Type B pancreatic cell (in vitro differentiated cells): ENCODE results near the gene SIM1. TPM values are rescaled to one million over a fixed set of nuclear protein-coding genes. Genes with fewer than 3 reads are reported as not detected.

Source experiments
- DNase-seq: peaks from one replicate; pipeline ENCODE4 v3.0.0; 2021; ENCODE audit warnings: mixed read lengths; ENCODE audit not compliant: unreplicated experiment; ENCODE audit errors: extremely low spot score
- H3K27ac Mint-ChIP-seq: 2 replicates; pipeline ENCODE4 v1.8.0; 2021; ENCODE audit warnings: mild to moderate bottlenecking, mixed read lengths
- H3K27me3 Mint-ChIP-seq: 2 replicates; pipeline ENCODE4 v1.8.0; 2021; ENCODE audit warnings: mixed read lengths
- H3K36me3 Mint-ChIP-seq: 2 replicates; pipeline ENCODE4 v1.8.0; 2021; ENCODE audit warnings: mixed read lengths
- H3K4me1 Mint-ChIP-seq: one replicate; pipeline ENCODE4 v1.8.0; 2021; ENCODE audit warnings: mixed read lengths; ENCODE audit not compliant: unreplicated experiment
- H3K4me3 Mint-ChIP-seq: 2 replicates; pipeline ENCODE4 v1.8.0; 2021; ENCODE audit warnings: mild to moderate bottlenecking, mixed read lengths
- H3K9me3 Mint-ChIP-seq: 2 replicates; pipeline ENCODE4 v1.8.0; 2021; ENCODE audit warnings: mixed read lengths
- CTCF ChIP-seq: fragments of 200-600 bp; sonication (generic); conservative IDR thresholded peaks from 2 replicates; pipeline ENCODE4 v1.5.0; 2021; ENCODE audit warnings: antibody characterized with exemption, mild to moderate bottlenecking
- total RNA-seq: library from RNA; stranded (reverse); gene quantifications from 2 replicates; pipeline ENCODE4 v1.2.1, GENCODE V29; 2021; ENCODE audit warnings: low replicate concordance

Gene SIM1
- total RNA-seq, 1 donor from 2014 or later = 7.1 TPM

- H3K36me3 Mint-ChIP-seq = no peaks in the 10 kb centered on the region
- no peak for TF ChIP-seq CTCF
- H3K4me3 Mint-ChIP-seq = no peak overlapping the region
- no peak overlapping the region for H3K27ac Mint-ChIP-seq
- no peak for DNase-seq
- peaks cover 9% of the 10 kb centered on the region for H3K9me3 Mint-ChIP-seq
- H3K4me1 Mint-ChIP-seq = peaks cover 14% of the 10 kb centered on the region
- peaks cover 11% of the 10 kb centered on the region for H3K27me3 Mint-ChIP-seq
Measured at GRCh38 chr6:100487638-100488037, 22.9 kb upstream of the SIM1 start.

GRCh38 chr6:100485268-100485667 is 20.5 kb upstream of the SIM1 start:
- no peak for DNase-seq
- Mint-ChIP-seq H3K9me3 (peaks cover 9% of the 10 kb centered on the region), H3K4me1 (peaks cover 3% of the 10 kb centered on the region), H3K27ac (no peak overlapping the region), H3K4me3 (no peak overlapping the region), H3K36me3 (no peaks in the 10 kb centered on the region), H3K27me3 (peaks cover 11% of the 10 kb centered on the region)
- no peak for TF ChIP-seq CTCF

- H3K27me3 Mint-ChIP-seq = peaks cover 13% of the 10 kb centered on the region
- peaks cover 3% of the 10 kb centered on the region for H3K4me1 Mint-ChIP-seq
- no peak overlapping the region for H3K27ac Mint-ChIP-seq
- H3K4me3 Mint-ChIP-seq = no peak overlapping the region
- no peaks in the 10 kb centered on the region for H3K36me3 Mint-ChIP-seq
- H3K9me3 Mint-ChIP-seq = peaks cover 6% of the 10 kb centered on the region
- no peak for TF ChIP-seq CTCF
- no peak for DNase-seq
Measured at GRCh38 chr6:100484474-100484873, 19.8 kb upstream of the SIM1 start.

- H3K27me3 Mint-ChIP-seq = peaks cover 14% of the 10 kb centered on the region
- peaks cover 3% of the 10 kb centered on the region for H3K4me1 Mint-ChIP-seq
- H3K36me3 Mint-ChIP-seq = no peaks in the 10 kb centered on the region
- DNase-seq = no peak
- H3K4me3 Mint-ChIP-seq = no peak overlapping the region
- no peak for TF ChIP-seq CTCF
- peaks cover 4% of the 10 kb centered on the region for H3K9me3 Mint-ChIP-seq
- no peak overlapping the region for H3K27ac Mint-ChIP-seq
Measured at GRCh38 chr6:100482698-100483097, 18.0 kb upstream of the SIM1 start.

- H3K27ac Mint-ChIP-seq = no peak overlapping the region
- peak; percentile 89 for TF ChIP-seq CTCF
- H3K4me3 Mint-ChIP-seq = no peak overlapping the region
- no peaks in the 10 kb centered on the region for H3K9me3 Mint-ChIP-seq
- no peak for DNase-seq
- peaks cover 29% of the 10 kb centered on the region for H3K27me3 Mint-ChIP-seq
- peaks cover 3% of the 10 kb centered on the region for H3K4me1 Mint-ChIP-seq
- no peaks in the 10 kb centered on the region for H3K36me3 Mint-ChIP-seq
Measured at GRCh38 chr6:100479179-100480035, 14.7 kb upstream of the SIM1 start.
